ENCODE results near the gene DNTT. TPM values are rescaled to one million over a fixed set of nuclear protein-coding genes. Genes with fewer than 3 reads are reported as not detected.

DNTT gene
- total and polyA plus RNA-seq, 2 experiments from 2014 or later = not detected

DNA sequence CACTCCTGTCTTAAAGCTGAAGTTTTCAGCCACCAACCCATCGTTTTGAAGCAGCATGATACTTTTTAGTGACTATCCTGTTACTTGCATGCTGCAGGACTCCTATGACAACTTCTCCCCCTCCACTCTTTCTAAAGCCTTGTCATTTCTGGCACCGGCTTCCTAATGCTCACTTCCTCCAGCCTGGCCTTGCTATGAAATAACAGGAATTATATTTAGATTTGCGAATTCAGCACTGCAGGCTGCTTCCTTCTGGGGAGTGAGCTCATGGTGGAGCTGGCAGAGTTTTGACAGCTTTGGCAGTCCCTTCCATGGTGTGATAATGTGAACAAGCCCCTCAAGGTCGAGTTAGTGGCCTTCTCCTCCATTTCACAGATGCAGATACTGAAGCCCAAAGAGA lies 46.3 kb upstream of the DNTT start:
- H3K36me3 Mint-ChIP-seq (ENCODE audit: low read depth) = no peaks in the 10 kb centered on the region
- no peaks in the 10 kb centered on the region for H3K79me2 ChIP-seq (replicated peaks; ENCODE audit: insufficient read depth)
- no peaks in the 10 kb centered on the region for H3K36me3 ChIP-seq (ENCODE audit: insufficient read depth)
- TF ChIP-seq POLR2AphosphoS5 (IDR thresholded peaks at IDR 0.05; ENCODE audit: low read depth) = no peak
- TF ChIP-seq, protein P1, sequence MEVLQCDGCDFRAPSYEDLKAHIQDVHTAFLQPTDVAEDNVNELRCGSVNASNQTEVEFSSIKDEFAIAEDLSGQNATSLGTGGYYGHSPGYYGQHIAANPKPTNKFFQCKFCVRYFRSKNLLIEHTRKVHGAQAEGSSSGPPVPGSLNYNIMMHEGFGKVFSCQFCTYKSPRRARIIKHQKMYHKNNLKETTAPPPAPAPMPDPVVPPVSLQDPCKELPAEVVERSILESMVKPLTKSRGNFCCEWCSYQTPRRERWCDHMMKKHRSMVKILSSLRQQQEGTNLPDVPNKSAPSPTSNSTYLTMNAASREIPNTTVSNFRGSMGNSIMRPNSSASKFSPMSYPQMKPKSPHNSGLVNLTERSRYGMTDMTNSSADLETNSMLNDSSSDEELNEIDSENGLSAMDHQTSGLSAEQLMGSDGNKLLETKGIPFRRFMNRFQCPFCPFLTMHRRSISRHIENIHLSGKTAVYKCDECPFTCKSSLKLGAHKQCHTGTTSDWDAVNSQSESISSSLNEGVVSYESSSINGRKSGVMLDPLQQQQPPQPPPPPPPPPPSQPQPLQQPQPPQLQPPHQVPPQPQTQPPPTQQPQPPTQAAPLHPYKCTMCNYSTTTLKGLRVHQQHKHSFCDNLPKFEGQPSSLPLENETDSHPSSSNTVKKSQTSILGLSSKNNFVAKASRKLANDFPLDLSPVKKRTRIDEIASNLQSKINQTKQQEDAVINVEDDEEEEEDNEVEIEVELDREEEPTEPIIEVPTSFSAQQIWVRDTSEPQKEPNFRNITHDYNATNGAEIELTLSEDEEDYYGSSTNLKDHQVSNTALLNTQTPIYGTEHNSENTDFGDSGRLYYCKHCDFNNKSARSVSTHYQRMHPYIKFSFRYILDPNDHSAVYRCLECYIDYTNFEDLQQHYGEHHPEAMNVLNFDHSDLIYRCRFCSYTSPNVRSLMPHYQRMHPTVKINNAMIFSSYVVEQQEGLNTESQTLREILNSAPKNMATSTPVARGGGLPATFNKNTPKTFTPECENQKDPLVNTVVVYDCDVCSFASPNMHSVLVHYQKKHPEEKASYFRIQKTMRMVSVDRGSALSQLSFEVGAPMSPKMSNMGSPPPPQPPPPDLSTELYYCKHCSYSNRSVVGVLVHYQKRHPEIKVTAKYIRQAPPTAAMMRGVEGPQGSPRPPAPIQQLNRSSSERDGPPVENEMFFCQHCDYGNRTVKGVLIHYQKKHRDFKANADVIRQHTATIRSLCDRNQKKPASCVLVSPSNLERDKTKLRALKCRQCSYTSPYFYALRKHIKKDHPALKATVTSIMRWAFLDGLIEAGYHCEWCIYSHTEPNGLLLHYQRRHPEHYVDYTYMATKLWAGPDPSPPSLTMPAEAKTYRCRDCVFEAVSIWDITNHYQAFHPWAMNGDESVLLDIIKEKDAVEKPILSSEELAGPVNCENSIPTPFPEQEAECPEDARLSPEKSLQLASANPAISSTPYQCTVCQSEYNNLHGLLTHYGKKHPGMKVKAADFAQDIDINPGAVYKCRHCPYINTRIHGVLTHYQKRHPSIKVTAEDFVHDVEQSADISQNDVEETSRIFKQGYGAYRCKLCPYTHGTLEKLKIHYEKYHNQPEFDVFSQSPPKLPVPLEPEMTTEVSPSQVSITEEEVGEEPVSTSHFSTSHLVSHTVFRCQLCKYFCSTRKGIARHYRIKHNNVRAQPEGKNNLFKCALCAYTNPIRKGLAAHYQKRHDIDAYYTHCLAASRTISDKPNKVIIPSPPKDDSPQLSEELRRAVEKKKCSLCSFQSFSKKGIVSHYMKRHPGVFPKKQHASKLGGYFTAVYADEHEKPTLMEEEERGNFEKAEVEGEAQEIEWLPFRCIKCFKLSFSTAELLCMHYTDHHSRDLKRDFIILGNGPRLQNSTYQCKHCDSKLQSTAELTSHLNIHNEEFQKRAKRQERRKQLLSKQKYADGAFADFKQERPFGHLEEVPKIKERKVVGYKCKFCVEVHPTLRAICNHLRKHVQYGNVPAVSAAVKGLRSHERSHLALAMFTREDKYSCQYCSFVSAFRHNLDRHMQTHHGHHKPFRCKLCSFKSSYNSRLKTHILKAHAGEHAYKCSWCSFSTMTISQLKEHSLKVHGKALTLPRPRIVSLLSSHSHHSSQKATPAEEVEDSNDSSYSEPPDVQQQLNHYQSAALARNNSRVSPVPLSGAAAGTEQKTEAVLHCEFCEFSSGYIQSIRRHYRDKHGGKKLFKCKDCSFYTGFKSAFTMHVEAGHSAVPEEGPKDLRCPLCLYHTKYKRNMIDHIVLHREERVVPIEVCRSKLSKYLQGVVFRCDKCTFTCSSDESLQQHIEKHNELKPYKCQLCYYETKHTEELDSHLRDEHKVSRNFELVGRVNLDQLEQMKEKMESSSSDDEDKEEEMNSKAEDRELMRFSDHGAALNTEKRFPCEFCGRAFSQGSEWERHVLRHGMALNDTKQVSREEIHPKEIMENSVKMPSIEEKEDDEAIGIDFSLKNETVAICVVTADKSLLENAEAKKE (CRISPR knock-in tag; IDR thresholded peaks at IDR 0.05) = no peak
- TF ChIP-seq, protein P2, sequence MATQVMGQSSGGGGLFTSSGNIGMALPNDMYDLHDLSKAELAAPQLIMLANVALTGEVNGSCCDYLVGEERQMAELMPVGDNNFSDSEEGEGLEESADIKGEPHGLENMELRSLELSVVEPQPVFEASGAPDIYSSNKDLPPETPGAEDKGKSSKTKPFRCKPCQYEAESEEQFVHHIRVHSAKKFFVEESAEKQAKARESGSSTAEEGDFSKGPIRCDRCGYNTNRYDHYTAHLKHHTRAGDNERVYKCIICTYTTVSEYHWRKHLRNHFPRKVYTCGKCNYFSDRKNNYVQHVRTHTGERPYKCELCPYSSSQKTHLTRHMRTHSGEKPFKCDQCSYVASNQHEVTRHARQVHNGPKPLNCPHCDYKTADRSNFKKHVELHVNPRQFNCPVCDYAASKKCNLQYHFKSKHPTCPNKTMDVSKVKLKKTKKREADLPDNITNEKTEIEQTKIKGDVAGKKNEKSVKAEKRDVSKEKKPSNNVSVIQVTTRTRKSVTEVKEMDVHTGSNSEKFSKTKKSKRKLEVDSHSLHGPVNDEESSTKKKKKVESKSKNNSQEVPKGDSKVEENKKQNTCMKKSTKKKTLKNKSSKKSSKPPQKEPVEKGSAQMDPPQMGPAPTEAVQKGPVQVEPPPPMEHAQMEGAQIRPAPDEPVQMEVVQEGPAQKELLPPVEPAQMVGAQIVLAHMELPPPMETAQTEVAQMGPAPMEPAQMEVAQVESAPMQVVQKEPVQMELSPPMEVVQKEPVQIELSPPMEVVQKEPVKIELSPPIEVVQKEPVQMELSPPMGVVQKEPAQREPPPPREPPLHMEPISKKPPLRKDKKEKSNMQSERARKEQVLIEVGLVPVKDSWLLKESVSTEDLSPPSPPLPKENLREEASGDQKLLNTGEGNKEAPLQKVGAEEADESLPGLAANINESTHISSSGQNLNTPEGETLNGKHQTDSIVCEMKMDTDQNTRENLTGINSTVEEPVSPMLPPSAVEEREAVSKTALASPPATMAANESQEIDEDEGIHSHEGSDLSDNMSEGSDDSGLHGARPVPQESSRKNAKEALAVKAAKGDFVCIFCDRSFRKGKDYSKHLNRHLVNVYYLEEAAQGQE (IDR thresholded peaks at IDR 0.05; ENCODE audit: unreplicated experiment) = no peak
- TF ChIP-seq, protein P3, sequence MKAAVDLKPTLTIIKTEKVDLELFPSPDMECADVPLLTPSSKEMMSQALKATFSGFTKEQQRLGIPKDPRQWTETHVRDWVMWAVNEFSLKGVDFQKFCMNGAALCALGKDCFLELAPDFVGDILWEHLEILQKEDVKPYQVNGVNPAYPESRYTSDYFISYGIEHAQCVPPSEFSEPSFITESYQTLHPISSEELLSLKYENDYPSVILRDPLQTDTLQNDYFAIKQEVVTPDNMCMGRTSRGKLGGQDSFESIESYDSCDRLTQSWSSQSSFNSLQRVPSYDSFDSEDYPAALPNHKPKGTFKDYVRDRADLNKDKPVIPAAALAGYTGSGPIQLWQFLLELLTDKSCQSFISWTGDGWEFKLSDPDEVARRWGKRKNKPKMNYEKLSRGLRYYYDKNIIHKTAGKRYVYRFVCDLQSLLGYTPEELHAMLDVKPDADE (IDR thresholded peaks at IDR 0.05) = no peak
- no peak for TF ChIP-seq ZNF114 (CRISPR knock-in tag; IDR thresholded peaks at IDR 0.05)
- TF ChIP-seq NANOG (IDR thresholded peaks at IDR 0.05; ENCODE audit: borderline replicate concordance) = no peak
- no peak for TF ChIP-seq CREB1 (CRISPR knock-in tag; IDR thresholded peaks at IDR 0.05; ENCODE audit: low read depth)
- no peak for TF ChIP-seq STAT1 (IDR thresholded peaks at IDR 0.05; ENCODE audit: unreplicated experiment)
- no peak for TF ChIP-seq ZNF331 (CRISPR knock-in tag; IDR thresholded peaks at IDR 0.05; ENCODE audit: low read depth)
- TF ChIP-seq, protein P4, sequence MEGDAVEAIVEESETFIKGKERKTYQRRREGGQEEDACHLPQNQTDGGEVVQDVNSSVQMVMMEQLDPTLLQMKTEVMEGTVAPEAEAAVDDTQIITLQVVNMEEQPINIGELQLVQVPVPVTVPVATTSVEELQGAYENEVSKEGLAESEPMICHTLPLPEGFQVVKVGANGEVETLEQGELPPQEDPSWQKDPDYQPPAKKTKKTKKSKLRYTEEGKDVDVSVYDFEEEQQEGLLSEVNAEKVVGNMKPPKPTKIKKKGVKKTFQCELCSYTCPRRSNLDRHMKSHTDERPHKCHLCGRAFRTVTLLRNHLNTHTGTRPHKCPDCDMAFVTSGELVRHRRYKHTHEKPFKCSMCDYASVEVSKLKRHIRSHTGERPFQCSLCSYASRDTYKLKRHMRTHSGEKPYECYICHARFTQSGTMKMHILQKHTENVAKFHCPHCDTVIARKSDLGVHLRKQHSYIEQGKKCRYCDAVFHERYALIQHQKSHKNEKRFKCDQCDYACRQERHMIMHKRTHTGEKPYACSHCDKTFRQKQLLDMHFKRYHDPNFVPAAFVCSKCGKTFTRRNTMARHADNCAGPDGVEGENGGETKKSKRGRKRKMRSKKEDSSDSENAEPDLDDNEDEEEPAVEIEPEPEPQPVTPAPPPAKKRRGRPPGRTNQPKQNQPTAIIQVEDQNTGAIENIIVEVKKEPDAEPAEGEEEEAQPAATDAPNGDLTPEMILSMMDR (conservative IDR thresholded peaks at IDR 0.05; ENCODE audit: low read depth in 2 of 2) = no peak
- no peak for TF ChIP-seq JUNB (IDR thresholded peaks at IDR 0.05; ENCODE audit: unreplicated experiment)
- TF ChIP-seq EZH2phosphoT487 (IDR thresholded peaks at IDR 0.05; ENCODE audit: unreplicated experiment) = no peak
- TF ChIP-seq EZH2 (IDR thresholded peaks at IDR 0.05; ENCODE audit: low read depth, unreplicated experiment) = no peak
- H3K9me2 ChIP-seq (ENCODE audit: insufficient read depth) = no peaks in the 10 kb centered on the region; the same call in 1 of the 2 replicates
- no peak overlapping the region for H3K4me3 ChIP-seq
- no peaks in the 10 kb centered on the region for H3K27me3 ChIP-seq (ENCODE audit: insufficient read depth)
- peaks cover 5% of the 10 kb centered on the region; the same call in 1 of the 2 replicates for H3K4me1 ChIP-seq (ENCODE audit: insufficient read depth)
- H3K27me3 Mint-ChIP-seq (ENCODE audit: insufficient read depth, low read depth, poor library complexity) = peaks cover 7% of the 10 kb centered on the region
- 0 out of 2 replicates have a peak overlapping the region, but pooled peaks have one; percentile 23 for H2AFZ ChIP-seq
- H3K27ac ChIP-seq (ENCODE audit: low read depth) = no peak overlapping the region
- DNase-seq (ENCODE audit: low spot score) (no peak), ATAC-seq (no peak)
- H4K20me1 ChIP-seq (replicated peaks; ENCODE audit: insufficient read depth) = no peaks in the 10 kb centered on the region
- H3K27ac Mint-ChIP-seq = no peak overlapping the region
- H3K4me3 Mint-ChIP-seq = no peak overlapping the region
- H3K9me3 Mint-ChIP-seq = no peaks in the 10 kb centered on the region
- H3F3A ChIP-seq (replicated peaks; ENCODE audit: low read depth) = no peaks in the 10 kb centered on the region
- peaks cover 12% of the 10 kb centered on the region for H3K4me1 Mint-ChIP-seq
- H3K4me2 ChIP-seq = no peak overlapping the region

Measured in GM23338 (cell line).